DMS153 treated with DMSO at 0.1 percent for 48 hours (cell line): ENCODE data around the gene MYBBP1A.

Experiments used
- DNase-seq: peaks from one replicate; lab custom pipeline; 2025; ENCODE audit not compliant: unreplicated experiment; lab: John Stamatoyannopoulos, UW

MYBBP1A gene

DNA sequence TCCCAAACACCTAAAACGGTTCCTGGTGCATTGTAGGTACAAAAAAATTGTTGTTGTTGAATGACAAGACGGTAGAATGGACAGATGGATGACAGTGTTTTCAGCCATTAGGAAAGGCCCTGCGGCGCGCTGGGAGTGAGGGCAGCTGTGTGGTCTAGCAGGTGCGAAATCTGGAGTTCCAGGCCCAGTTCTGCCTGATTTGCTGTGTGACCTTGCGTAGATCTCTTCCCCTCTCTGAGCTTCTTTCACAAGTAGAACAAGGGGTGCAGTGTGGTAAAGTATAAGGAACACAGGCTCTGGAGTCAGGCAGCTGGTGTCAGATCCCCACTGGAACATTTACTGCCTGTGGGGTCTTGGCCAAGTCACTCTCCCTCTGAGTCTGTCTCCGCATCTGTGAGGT, 31.2 kb downstream of the MYBBP1A start:
- DNase-seq = no peak

DNA sequence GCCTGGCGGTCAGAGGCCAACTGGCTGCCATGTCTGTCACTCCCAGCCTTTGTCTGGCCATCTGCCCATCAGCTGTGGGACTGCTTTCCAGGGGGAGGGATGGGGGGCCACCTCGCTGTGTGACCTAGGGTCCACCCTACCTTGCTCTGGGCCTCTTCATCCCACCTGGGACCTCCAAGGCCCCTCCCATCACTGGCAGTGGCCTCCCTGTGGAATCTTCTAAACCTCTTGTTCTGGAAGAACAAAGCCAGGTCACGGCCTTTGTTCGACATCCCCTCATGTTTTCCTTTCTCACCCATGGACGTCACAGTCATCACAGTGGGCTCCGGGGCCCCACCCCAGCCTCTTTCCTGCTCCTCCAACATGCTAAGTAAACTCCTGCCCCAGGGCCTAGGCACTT, 32.5 kb downstream of the MYBBP1A start:
- DNase-seq = no peak

DNA sequence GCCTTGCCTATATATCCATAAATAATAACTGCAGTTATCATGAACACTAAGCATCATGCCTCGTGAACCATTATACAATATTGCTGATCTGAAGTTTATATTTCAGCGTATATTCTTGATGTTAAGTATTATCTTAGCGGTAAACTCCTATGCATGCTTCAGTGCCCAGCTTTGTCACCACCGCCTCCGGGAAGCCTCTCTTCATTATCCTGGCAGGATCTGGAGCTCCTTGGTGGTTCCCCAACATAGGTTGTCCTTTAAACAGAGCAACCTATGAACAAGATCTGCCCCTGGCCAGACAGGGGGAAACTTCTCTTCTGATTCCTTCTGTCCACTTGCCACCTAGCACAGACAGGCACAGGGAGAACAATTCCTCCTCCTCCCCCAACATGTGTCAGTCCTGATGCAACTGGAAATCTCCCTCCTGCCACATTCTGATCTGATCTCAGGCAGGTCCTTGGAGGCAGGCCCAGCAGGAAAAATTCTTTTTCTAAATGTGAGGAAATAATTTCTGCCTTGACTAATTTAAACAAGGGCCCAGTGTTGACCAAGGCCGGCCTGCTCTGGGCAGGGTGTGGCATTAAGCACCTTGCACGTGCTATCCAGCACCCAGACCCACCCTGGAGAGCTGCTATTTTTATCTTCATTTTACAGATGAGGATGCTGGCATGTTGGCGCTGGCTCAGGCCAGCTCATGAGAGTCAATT, 34.1 kb downstream of the MYBBP1A start:
- no peak for DNase-seq

DNA sequence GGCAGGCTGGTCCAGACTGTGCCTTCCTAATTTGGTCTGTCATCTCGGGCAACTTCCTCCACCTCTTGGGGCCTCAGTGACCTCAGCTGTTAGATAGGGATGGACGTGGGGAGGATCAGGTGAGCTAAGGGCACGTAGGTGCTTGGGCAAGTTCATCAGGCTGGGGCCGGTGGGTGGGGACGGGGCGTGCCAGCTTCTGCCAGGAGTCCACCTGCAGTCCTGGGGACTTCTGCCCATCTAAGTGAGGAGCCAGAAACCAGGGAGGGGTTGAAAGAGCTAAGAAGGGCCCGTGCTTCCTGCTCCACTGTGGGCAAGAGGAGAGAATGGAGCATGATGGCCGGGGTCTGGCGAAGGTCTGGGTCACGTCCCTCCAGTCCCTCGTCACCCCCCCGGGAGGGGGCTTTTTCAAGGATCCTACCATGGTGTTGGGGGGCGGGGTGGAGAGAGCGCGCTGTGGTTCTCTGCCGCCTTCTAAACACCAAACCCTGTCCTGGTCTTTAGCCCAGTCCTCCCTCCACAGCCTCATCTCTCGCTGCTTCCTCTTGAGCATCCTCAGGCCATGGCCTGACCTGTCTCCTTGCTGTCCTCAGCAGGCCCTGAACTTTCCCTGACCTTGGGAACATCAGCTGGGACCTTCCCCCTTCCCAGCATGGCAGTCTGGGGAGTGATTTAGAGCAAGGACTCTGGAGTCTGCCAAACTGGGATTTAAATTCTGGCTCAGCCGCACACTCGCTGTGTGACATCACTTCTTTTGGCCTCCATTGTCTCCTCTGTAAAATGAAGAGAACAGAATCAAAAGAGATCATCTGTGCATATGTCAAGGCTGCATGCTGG, 34.9 kb downstream of the MYBBP1A start:
- no peak for DNase-seq

DNA sequence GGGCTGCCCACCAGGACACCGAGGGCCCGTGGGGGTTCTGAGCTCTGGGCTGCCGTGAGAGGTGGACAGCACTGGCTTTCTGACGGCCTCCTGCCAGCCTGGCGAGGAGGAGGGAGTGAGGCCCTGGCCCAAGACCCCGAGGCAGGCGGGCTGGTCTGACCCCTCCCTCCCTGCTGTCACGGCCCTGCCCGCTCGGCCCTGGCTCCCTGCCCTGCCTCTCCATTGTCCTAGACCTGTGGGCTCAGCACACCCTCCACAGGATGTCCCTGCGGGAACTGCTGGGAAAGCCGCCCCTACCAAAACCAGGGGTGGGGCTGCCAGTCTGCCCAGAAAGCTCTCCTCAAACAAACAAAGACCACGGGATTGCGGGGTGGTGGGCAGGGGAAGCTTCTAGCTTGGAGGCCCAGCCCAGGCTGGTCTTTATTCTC, 35.8 kb downstream of the MYBBP1A start:
- DNase-seq = no peak

DNA sequence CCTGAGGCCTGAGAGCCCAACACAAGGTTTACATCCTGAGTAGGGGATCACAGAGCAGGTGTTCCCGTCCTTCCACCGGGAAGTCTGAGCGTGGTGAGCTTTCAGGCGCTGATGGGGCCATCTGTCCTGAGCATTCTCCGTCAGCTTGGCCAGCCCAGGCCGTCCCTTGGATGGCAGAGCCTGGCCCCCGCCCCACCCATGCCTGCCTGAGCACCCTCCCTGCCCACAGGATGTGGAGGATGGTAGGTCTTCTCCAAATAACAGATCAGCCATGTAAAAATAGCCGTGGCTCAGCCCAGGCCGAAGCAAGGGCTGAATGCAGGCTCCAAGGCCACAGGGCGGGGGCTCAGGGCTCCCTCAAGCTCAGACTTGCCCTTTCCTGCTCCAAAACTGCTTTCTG, 36.3 kb downstream of the MYBBP1A start:
- no peak for DNase-seq

DNA sequence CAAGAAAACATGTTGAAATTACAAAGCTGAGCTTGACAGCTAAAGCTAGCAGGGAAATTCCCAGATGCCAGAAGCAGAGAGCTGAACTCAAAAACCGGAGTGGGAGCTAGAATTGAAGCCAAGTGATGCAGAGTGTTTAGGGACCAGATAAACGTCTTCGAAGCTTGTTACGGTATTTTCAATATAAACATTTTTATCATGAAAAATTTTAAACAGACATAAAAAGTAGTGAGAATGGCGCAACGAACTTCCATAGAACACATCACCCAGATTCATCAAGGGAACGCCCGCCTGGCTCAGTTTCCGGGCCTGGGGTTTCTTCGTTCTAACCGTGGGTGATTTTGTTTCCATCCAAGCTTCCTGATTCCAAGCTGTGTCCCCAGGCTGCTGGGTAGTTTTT, 38.4 kb downstream of the MYBBP1A start:
- DNase-seq = no peak

DNA sequence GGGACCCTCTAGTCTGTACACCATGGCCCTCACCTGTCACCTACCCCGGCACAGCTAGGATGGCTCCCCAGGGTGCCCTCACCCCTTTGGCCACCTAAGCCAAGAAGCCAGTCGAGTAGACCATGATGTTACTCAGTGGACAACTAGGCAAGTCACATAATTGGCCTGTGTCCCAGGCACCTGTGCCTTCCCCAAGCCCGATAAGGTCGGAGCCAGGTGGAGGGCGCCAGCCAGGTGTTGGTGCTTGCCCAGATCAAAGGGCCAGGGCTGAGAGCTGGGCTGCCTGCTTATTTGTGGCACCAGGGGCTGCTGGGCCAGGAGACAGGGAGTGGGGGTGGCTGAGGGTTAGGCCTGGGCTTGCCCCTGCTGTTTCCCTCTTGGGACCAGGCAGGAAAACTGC, 39.7 kb downstream of the MYBBP1A start:
- DNase-seq = no peak

DNA sequence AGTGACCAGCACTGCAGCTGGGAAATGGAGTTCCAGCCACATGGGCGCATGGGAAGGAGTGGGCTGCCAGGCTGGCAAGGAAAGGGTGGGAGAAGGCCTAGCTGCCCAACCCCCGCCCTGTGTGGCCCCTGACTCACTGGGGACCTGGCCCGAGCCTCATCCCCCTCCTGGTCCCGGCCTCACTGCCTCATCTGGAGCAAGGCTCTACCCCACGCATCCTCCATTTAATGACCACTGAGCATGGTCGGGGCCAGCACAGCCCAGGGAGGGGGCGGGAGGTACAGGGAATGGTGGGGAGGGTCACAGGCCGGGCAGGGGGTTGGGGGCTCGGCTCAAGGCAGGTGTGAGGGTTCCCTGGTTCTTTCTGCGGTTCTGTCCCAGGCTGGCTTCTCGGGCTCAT, 40.4 kb downstream of the MYBBP1A start:
- DNase-seq = no peak

DNA sequence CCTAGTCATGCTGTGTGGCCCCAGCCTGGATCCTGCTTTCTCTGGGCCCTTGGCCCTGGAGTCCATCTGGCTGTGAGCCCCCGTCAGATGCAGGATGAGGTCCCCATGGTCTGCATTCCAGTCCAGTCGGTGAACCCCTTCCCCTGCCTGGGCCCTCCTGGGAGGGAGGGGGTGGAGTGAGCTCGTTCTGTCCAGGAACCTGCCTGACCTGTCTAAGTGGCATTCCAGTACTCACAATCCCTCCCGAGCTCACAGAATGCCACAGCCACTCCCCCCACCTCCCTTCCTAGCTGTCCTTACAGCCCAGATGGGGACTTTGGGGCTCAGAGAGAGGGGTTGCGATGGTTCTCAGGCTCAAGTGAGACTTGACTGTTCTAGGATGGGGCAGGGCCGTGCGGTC, 41.0 kb downstream of the MYBBP1A start:
- DNase-seq = no peak

DNA sequence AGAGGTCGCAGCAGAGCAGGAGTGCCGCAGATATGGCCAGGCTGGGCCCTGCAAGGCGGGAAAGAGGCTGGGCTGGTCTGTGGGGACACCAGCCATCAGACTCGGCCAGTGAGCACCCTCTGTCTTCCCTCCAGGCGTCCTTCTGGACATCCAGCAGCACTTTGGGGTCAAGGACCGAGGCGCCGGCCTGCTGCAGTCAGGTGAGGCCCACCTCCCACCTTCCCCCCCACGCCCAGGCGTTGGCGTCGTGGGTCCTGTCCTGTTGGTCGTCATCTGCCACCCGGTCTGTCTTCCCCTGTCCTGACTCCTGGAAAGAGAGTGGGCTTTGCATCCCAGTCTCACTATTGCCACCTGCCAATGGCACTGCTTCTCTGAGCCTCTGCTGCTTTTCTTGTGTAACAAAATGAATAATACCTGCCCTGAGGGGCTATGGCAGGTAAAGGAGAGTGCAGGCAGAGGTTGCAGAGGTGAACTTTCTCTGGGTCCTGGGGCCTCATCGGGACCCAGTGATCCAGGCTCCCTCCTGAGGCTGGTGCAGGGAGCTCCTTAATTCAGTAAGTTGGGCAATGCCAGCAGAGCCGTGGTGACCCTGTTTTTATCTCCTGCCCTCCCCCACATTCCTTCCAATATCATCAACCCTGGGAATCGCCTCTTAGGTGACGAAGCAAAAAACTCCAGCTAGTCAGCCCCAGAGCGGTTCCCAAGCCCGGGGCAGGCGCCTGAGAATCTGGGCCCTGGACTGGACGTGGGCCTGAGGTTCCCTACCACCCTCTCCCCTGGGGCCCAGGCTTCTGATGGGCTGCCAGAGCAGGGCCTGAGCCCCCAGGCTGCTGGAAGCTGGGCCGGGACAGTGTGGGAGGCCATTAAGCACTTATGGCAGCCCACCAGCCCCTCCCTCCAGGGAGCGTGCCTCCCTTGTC, 41.8 kb downstream of the MYBBP1A start:
- DNase-seq = no peak

DNA sequence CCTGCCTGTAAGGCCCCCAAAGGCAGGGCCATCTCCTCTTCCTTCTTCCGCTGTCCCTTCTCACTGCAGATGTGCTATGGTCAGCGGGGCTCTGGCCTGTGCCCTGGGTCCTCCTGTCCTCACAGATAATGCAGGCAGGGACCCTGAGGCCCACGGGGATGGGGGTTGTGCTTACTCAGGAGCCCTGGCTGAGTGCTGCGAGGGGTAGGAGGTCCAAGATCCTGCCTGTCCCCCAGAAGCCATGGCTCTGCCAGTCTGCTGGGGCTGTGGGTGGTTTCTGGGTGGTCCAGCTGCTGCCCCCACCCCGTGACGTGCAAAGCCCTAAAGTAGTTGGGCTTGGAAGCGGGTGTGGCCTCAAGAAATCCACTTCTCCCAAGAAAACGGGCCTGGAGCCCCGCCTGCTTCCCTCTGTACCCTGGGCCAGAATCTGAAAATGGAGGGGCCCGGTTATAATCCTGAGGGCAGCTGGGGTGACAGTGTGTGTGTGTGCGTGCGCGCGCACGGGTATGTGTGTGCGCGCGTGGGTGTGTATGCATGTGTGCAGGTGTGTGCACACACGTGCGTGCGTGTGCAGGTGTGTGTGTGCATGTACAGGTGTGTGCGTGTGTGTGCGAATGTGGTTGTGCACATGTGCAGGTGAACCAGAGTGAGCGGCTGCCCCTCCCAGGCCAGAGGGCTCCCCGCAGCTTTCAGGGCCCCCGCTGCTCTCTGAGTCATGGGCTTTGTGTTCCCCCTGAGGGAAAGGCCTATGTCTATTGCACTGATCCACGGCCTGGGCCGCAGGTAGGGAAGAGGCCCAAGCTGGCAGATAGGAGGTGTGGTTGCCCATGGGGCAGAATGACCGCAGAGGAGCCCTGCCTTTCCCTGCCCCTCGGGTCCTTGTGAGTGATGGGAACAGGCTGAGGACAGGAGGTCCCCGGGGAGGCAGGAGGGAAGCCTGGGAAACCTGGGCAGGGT, 42.8 kb downstream of the MYBBP1A start:
- DNase-seq = no peak

DNA sequence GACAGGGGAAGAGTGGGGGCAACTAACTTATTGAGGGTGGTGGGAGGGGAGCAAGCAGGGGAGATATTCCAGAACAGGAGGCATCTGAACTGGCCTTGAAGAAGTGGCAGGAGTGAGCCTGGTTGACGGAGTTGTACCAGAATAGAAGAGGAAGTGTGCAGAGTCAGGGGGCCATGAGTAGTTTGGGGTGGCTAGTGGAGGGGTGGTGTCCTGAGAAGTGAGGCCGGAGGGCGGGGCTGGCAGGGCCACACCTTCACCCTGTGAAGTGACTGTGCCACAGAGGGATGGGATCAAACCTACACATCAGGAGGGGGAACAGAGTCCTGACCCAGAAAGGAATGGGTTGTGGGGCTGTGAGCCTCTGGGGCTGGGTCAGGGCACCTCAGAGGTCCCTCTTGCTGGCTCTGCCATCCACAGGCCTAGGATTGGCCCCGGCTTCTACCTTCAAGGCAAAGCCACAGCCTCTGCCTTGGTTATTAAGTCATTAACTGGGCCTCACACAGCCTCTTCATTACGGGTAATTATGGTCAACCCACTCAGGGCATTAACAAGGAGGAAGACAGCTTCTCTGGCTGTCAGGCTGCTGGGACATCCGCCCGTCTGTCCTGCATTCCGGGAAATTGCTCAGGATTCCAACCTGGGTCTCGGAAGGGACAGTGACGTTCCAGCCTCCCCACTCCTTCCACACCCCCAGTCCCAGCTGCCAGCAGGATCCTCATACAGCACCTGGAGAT, 43.8 kb downstream of the MYBBP1A start:
- DNase-seq = no peak

DNA sequence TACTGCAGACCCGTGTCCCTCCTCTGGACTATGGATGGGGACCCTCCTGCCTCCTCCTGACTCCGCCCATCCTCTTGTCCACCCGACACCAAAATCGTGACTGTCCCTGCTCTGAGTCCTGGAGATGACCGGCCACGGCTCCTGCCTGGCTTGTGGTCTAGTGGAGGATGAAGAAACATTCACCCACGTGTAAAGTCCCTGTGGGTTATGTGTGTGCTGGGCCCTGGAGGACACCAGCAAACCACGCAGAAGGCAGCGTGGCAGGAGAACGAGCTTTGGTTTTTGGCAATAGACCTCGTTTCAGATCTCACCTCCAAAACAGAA, 44.6 kb downstream of the MYBBP1A start:
- DNase-seq = no peak

DNA sequence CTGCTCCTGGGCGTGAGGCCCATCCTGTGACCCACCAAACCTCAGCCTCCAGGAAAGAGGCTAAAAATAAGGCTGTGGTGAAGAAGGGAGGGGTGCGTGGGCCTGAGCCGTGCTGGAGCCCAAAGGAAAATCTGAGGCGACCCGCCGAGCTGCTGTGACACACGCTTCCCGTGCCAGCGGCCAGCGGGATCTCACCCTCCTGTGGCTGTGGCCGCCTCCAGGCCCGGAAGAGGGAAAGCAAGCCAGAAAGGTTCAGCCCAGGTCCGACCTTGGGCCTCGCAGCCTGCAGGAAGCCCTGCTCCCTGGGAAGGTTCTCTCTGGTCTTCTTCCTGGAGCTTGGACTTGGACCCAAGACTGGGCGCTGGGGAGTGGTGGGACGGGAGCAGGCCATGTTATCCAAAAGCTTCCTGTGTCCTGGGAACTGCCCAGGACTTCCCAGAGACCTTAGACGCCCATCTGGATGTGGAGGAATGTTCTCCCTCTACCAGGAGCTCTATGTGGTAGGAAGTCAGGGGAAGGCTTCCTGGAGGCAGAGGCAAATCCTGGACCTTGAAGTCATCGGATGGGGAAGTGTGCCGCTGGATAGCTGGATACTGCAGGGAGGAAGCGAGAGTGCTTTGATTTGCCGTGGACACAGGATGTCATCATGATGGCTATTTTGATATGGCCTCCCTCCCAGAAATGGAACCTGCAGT, 45.1 kb downstream of the MYBBP1A start:
- DNase-seq = no peak

DNA sequence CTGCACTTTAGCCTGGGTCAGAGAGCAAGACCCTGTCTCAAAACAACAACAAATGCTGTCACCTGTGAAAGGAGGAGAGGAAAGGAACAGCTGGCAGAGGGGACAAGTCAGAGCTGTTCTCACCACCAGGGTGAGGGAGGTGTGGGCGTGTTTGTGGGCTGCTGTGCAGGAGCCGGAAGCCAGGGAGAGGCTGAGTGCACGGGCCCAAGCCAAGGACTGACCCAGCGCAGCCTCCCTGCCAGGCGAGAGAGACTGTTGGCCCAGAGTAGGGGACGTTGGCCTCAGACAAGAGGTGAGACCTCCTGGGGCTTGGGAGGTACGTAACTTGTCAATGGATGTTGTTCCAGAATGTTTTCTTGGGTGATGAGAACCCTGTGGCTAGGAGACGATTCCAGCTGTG, 45.8 kb downstream of the MYBBP1A start:
- DNase-seq = no peak

DNA sequence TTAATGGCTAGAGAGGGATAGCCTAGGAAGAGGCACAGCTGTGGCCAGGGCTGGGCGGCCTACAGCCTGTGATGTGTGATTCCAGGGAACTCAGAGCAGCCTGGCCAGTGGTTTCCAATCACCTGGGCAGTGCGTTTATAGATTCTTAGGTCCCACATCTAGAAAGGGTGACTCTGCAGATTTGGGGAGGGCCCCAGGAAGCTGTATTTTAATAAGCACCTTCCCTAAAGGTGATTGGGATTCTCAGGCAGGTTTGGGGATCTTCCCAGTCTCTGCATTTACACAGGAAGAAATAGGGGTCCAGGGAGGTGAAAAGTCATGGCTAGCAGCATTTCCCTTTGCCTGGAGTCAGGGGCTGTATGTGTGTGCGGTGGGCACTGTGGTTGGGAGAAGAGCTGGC, 47.0 kb downstream of the MYBBP1A start:
- no peak for DNase-seq

DNA sequence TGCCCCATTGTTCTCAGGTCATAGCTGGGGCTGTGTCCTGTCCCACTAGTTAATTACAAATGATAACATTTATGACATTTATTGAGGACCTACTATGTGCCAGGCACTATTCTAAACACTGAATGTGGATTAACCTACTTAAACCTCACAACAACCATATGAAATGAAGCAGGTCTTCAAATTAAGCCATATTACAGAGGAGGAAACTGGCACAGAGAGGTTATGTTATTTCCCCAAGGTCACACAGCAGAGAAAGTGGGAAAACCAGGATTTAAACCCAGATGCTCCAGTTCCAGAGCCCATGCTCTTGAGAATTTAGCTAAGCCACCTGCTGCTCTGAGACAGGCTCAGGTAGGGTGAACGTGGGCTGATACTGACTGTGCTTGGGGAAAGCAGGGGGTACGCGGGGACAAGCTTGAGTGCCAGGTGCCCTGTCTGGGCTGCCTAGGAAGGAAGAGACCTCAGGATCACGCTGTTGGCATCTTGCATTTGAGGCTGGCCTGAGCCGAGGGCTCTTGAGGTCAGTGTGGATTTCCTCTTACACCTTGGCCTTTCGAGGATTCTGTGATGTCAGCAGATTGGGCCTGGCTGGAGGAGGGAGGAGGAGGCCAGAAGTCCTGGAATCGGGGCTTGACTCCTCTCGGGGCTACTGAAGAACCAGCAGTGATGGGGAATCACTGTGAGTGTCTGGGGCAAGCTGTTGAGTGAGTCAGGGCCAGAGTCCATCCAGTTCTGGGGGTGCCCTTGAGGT, 47.6 kb downstream of the MYBBP1A start:
- DNase-seq = no peak

DNA sequence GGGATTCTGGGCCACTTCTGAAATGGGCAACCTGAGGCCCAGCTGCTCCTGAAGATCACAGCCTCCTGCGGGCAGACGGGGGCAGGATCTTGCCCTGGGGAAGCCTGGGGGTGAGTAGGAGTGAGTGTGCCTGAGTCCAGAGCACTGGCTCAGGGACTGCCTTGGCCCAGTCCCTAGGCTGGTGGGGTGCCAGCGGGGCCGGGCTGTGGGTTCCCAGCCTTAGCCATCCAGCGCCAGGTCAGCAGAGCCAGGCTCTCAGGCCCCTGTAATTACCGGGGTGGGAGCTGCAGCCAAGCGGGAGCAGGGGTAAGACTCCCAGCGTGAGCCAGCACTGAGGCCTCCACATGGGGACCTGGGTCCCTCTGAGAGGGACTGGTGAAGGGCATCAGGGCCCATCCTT, 48.3 kb downstream of the MYBBP1A start:
- no peak for DNase-seq
